ENCODE data around the gene ASB1. TPM values are rescaled to one million over a fixed set of nuclear protein-coding genes. Genes with fewer than 3 reads are reported as not detected.

Gene ASB1
- total and polyA plus RNA-seq, 2 of the 13 experiments (the other 11 are each of a cell fraction or from before 2014, with no cell fraction given): 48.6 to 49.2 TPM

GRCh38 chr2:238446371-238446770, 19.6 kb downstream of the ASB1 start:
- ChIA-PET POLR2A (no interaction called here), CTCF (ENCODE audit: low intra/inter-chr PET ratio, low total read pairs) (no interaction called here)
- no TSS peak for BruUV-seq (replicated peaks)
- Histone ChIP-seq H4K20me1 (ENCODE audit: insufficient read depth, low read length) (no peaks in the 10 kb centered on the region), H3K4me1 (ENCODE audit: insufficient read depth, low read length) (peaks cover 52% of the 10 kb centered on the region), H3K4me3 (replicated peaks in 1 of 3; ENCODE audit: insufficient read depth in 1 of 3, low read depth in 2 of 3, low read length in 3 of 3) (no peak overlapping the region), H3K27ac (ENCODE audit: extremely low read length, insufficient read depth, low read length) (no peak overlapping the region), H2AFZ (ENCODE audit: low read length) (no peak overlapping the region), H3K79me2 (ENCODE audit: insufficient read depth, low read length) (peaks cover 54% of the 10 kb centered on the region), H3K9me3 (ENCODE audit: low read length) (no peaks in the 10 kb centered on the region), H3K36me3 (replicated peaks in 1 of 2; ENCODE audit: control insufficient read depth in 1 of 2, insufficient read depth in 2 of 2, low read length in 2 of 2) (peaks cover 45 to 72% of the 10 kb centered on the region in 2 experiments), H3K9ac (ENCODE audit: insufficient read depth, low read depth, low read length) (no peak overlapping the region), H3K27me3 (ENCODE audit: control insufficient read depth in 1 of 2, insufficient read depth in 2 of 2, low read length in 2 of 2) (no peaks in the 10 kb centered on the region), H3K4me2 (ENCODE audit: low read depth, low read length) (no peak overlapping the region)
- no peak for ATAC-seq
- TF ChIP-seq IRF9 (CRISPR knock-in tag; IDR thresholded peaks at IDR 0.05; ENCODE audit: borderline replicate concordance) (no peak), NKX3-1 (CRISPR knock-in tag; IDR thresholded peaks at IDR 0.05) (no peak), ZNF639 (CRISPR knock-in tag; conservative IDR thresholded peaks at IDR 0.05) (no peak), REL (CRISPR knock-in tag; conservative IDR thresholded peaks at IDR 0.05) (no peak)
- TF ChIP-seq, protein P1, sequence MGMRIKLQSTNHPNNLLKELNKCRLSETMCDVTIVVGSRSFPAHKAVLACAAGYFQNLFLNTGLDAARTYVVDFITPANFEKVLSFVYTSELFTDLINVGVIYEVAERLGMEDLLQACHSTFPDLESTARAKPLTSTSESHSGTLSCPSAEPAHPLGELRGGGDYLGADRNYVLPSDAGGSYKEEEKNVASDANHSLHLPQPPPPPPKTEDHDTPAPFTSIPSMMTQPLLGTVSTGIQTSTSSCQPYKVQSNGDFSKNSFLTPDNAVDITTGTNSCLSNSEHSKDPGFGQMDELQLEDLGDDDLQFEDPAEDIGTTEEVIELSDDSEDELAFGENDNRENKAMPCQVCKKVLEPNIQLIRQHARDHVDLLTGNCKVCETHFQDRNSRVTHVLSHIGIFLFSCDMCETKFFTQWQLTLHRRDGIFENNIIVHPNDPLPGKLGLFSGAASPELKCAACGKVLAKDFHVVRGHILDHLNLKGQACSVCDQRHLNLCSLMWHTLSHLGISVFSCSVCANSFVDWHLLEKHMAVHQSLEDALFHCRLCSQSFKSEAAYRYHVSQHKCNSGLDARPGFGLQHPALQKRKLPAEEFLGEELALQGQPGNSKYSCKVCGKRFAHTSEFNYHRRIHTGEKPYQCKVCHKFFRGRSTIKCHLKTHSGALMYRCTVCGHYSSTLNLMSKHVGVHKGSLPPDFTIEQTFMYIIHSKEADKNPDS (CRISPR knock-in tag; IDR thresholded peaks at IDR 0.05): no peak
- no peak for DNase-seq (ENCODE audit: low spot score)
- intact Hi-C loops (cut with micrococcal nuclease; ENCODE audit: unreplicated experiment) (loop anchor here (10.0 kb wide), 1 partner anchor 382 kb away; the partner anchor contains the start of gene SCLY), in situ Hi-C loops (cut with HindIII; ENCODE audit: extremely low pct_ligation_motif_present, low pct_unique_long_range_greater_than_20kb) (no loop called here)
- FAIRE-seq: no peak
- WGBS (ENCODE audit: low lambda C conversion rate): 96% methylated on average over 8 of the region's 8 CpGs

Measured in HepG2 (cell line).